Ectodermal cell (in vitro differentiated cells): ENCODE measurements around the gene KIF24.

Experiments used
- H3K27ac ChIP-seq: 2 replicates; pipeline ENCODE4 v1.7.0; 2013; ENCODE audit warnings: mild to moderate bottlenecking, low read depth, low read length; ENCODE audit not compliant: insufficient read depth, poor library complexity, severe bottlenecking
- H3K27me3 ChIP-seq: 2 replicates; pipeline ENCODE4 v1.7.0; 2013; ENCODE audit warnings: mild to moderate bottlenecking, low read length; ENCODE audit not compliant: insufficient read depth, control insufficient read depth, poor library complexity, severe bottlenecking
- H3K36me3 ChIP-seq: one replicate; pipeline ENCODE4 v1.7.0; 2013; ENCODE audit warnings: low read length; ENCODE audit not compliant: control insufficient read depth, insufficient read depth
- H3K4me1 ChIP-seq: one replicate; pipeline ENCODE4 v1.7.0; 2013; ENCODE audit warnings: low read length; ENCODE audit not compliant: control insufficient read depth, insufficient read depth
- H3K4me3 ChIP-seq: 2 replicates; pipeline ENCODE4 v1.7.0; 2013; ENCODE audit warnings: low read depth, low read length, control low read depth; ENCODE audit not compliant: insufficient read depth
- H3K9me3 ChIP-seq: 2 replicates; pipeline ENCODE4 v1.7.0; 2013; ENCODE audit warnings: mild to moderate bottlenecking, low read length, moderate library complexity; ENCODE audit not compliant: control insufficient read depth
- WGBS, 2 experiments: methylation state at CpG; one replicate each; pipeline ENCODE4 v1.1.7; 2013; ENCODE audit warnings: missing lambda C conversion rate in 2 of 2; 5-methylcytosine and 5-hydroxymethylcytosine counted together

The KIF24 gene

GRCh38 chr9:34291423-34291822 is 37.6 kb downstream of the KIF24 start:
- 96 to 100% methylated on average over 2 of the region's 2 CpGs for WGBS, 2 experiments
- no peaks in the 10 kb centered on the region for H3K27me3 ChIP-seq
- no peaks in the 10 kb centered on the region for H3K36me3 ChIP-seq
- H3K4me1 ChIP-seq = no peaks in the 10 kb centered on the region
- no peak overlapping the region for H3K4me3 ChIP-seq
- no peaks in the 10 kb centered on the region for H3K9me3 ChIP-seq
- no peak overlapping the region for H3K27ac ChIP-seq

GRCh38 chr9:34291023-34291422 is 38.0 kb downstream of the KIF24 start:
- Histone ChIP-seq H3K36me3 (no peaks in the 10 kb centered on the region), H3K27me3 (no peaks in the 10 kb centered on the region), H3K4me1 (no peaks in the 10 kb centered on the region), H3K4me3 (no peak overlapping the region), H3K27ac (no peak overlapping the region), H3K9me3 (no peaks in the 10 kb centered on the region)
- 94 to 100% methylated on average over 2 of the region's 2 CpGs for WGBS, 2 experiments

GRCh38 chr9:34289159-34289558 is 39.9 kb downstream of the KIF24 start:
- no peaks in the 10 kb centered on the region for H3K36me3 ChIP-seq
- no peak overlapping the region for H3K4me3 ChIP-seq
- 82 to 88% methylated on average over 2 of the region's 2 CpGs for WGBS, 2 experiments
- no peaks in the 10 kb centered on the region for H3K4me1 ChIP-seq
- no peaks in the 10 kb centered on the region for H3K27me3 ChIP-seq
- no peak overlapping the region for H3K27ac ChIP-seq
- H3K9me3 ChIP-seq = no peaks in the 10 kb centered on the region

GRCh38 chr9:34282096-34282495 is 47.0 kb downstream of the KIF24 start:
- H3K36me3 ChIP-seq = no peaks in the 10 kb centered on the region
- no peaks in the 10 kb centered on the region for H3K27me3 ChIP-seq
- H3K27ac ChIP-seq = no peak overlapping the region
- H3K9me3 ChIP-seq = no peaks in the 10 kb centered on the region
- no peak overlapping the region for H3K4me3 ChIP-seq
- no peaks in the 10 kb centered on the region for H3K4me1 ChIP-seq
- WGBS, 2 experiments = 93 to 100% methylated on average over 1 of the region's 1 CpG

- 91 to 96% methylated on average over 3 of the region's 3 CpGs for WGBS, 2 experiments
- Histone ChIP-seq H3K36me3 (no peaks in the 10 kb centered on the region), H3K27me3 (no peaks in the 10 kb centered on the region), H3K4me3 (no peak overlapping the region), H3K27ac (no peak overlapping the region), H3K4me1 (no peaks in the 10 kb centered on the region), H3K9me3 (no peaks in the 10 kb centered on the region)
These were observed 49.7 kb downstream of the KIF24 start for GRCh38 chr9:34279411-34279810.
